DMS53 (cell line): ENCODE data around the gene REX1BD.

Experiments used
- DNase-seq: peaks from one replicate; lab custom pipeline; 2025; lab: John Stamatoyannopoulos, UW

REX1BD gene

GRCh38 chr19:18613589-18614234, 25.1 kb downstream of the REX1BD start:
- no peak for DNase-seq

- no peak for DNase-seq
These were observed 27.4 kb downstream of the REX1BD start for GRCh38 chr19:18616023-18616422.

GRCh38 chr19:18617562-18617961, 29.0 kb downstream of the REX1BD start:
- DNase-seq = no peak

- DNase-seq = no peak
These were observed 29.6 kb downstream of the REX1BD start for GRCh38 chr19:18618236-18618635.

GRCh38 chr19:18620311-18620710, 31.7 kb downstream of the REX1BD start:
- no peak for DNase-seq

GRCh38 chr19:18620902-18621301, 32.3 kb downstream of the REX1BD start:
- no peak for DNase-seq

- DNase-seq = no peak
These were observed 38.3 kb downstream of the REX1BD start for GRCh38 chr19:18626906-18627305.

GRCh38 chr19:18629166-18630088, 40.8 kb downstream of the REX1BD start:
- DNase-seq = no peak

- DNase-seq = peak; percentile 96
These were observed 44.7 kb downstream of the REX1BD start for GRCh38 chr19:18633321-18633720.

GRCh38 chr19:18634612-18635297, 46.2 kb downstream of the REX1BD start:
- no peak for DNase-seq

- no peak for DNase-seq
These were observed 47.2 kb downstream of the REX1BD start for GRCh38 chr19:18635831-18636182.

- DNase-seq = peak; percentile 97
These were observed 47.8 kb downstream of the REX1BD start for GRCh38 chr19:18636183-18636968.

GRCh38 chr19:18636969-18637629, 48.5 kb downstream of the REX1BD start, which contains the start of gene KLHL26:
Gene KLHL26 (plus strand): TSS chr19:18637028. CDS start chr19:18637055, 27 bp downstream.
- DNase-seq = no peak

GRCh38 chr19:18637673-18638630, 49.4 kb downstream of the REX1BD start:
- peak; percentile 79 for DNase-seq

GRCh38 chr19:18639706-18640243, 51.2 kb downstream of the REX1BD start:
- no peak for DNase-seq
